LNCaP clone FGC (cell line): ENCODE data around the gene PKIG.

Experiments used
- DNase-seq: peaks from one replicate; pipeline ENCODE4 v3.0.0-alpha.2; 2011; ENCODE audit warnings: low read depth
- H3K4me3 ChIP-seq: 2 replicates; pipeline ENCODE4 v1.5.1; 2011; ENCODE audit warnings: mild to moderate bottlenecking, low read depth, low read length, control low read depth
- CTCF ChIP-seq: IDR thresholded peaks from 2 replicates; pipeline ENCODE4 v1.5.1; 2012; ENCODE audit warnings: mild to moderate bottlenecking; ENCODE audit not compliant: control insufficient read depth, insufficient read depth; ENCODE audit errors: extremely low read depth

PKIG gene

GRCh38 chr20:44657875-44658274 is 75.5 kb downstream of the PKIG start:
- no peak for TF ChIP-seq CTCF
- H3K4me3 ChIP-seq, result no peak overlapping the region
- no peak for DNase-seq

- no peak for DNase-seq
- no peak for TF ChIP-seq CTCF
- H3K4me3 ChIP-seq, result no peak overlapping the region
Observed at GRCh38 chr20:44658810-44659209, 76.4 kb downstream of the PKIG start.

GRCh38 chr20:44659931-44660330 is 77.6 kb downstream of the PKIG start:
- no peak overlapping the region for H3K4me3 ChIP-seq
- TF ChIP-seq CTCF, result no peak
- DNase-seq, result no peak

- no peak overlapping the region for H3K4me3 ChIP-seq
- TF ChIP-seq CTCF, result no peak
- no peak for DNase-seq
Observed at GRCh38 chr20:44660581-44660980, 78.2 kb downstream of the PKIG start.

- TF ChIP-seq CTCF, result no peak
- H3K4me3 ChIP-seq, result no peak overlapping the region
- DNase-seq, result no peak
Observed at GRCh38 chr20:44662261-44662660, 79.9 kb downstream of the PKIG start.

- no peak for TF ChIP-seq CTCF
- no peak for DNase-seq
- H3K4me3 ChIP-seq, result no peak overlapping the region
Observed at GRCh38 chr20:44664131-44664530, 81.8 kb downstream of the PKIG start.

GRCh38 chr20:44666066-44666465 is 83.7 kb downstream of the PKIG start:
- TF ChIP-seq CTCF, result no peak
- DNase-seq, result no peak
- H3K4me3 ChIP-seq, result no peak overlapping the region
